HepG2 (cell line): Measurements from ENCODE around the gene NEIL3. TPM values are rescaled to one million over a fixed set of nuclear protein-coding genes. Genes with fewer than 3 reads are reported as not detected.
A peak's percentile ranks its signal among the peaks of the same experiment; 100 is the strongest.

Experiments used
- ATF7 ChIP-seq, 2 experiments: fragments of 450-650 bp in 1 of 2; sonication (generic) in 1 of 2; formaldehyde crosslinking in 1 of 2; IDR thresholded peaks; 2 replicates each; pipeline versions ENCODE4 v1.4.0 to v1.6.1; 2016 to 2020; ENCODE audit warnings: antibody characterized with exemption in 1 of 2, mild to moderate bottlenecking in 1 of 2, missing genetic modification reagents in 1 of 2
- CBX5 ChIP-seq: sonication (generic); formaldehyde crosslinking; IDR thresholded peaks from 2 replicates; pipeline ENCODE4 v1.4.0; 2020; ENCODE audit warnings: missing genetic modification reagents, borderline replicate concordance
- HOXA7 ChIP-seq: sonication (generic); formaldehyde crosslinking; IDR thresholded peaks from 2 replicates; pipeline ENCODE4 v1.8.1; 2022; ENCODE audit warnings: mild to moderate bottlenecking, missing genetic modification reagents, moderate library complexity
- KDM3A ChIP-seq: IDR thresholded peaks from 2 replicates; pipeline ENCODE4 v1.6.1; 2018; ENCODE audit warnings: low read depth, missing compliant biosample characterization
- KDM5A ChIP-seq: fragments of 200-600 bp; sonication (generic); IDR thresholded peaks from 2 replicates; pipeline ENCODE4 v1.7.0; 2018; ENCODE audit warnings: antibody characterized with exemption, mild to moderate bottlenecking, low read length, borderline replicate concordance
- KLF15 ChIP-seq: sonication (generic); formaldehyde crosslinking; IDR thresholded peaks from 2 replicates; pipeline ENCODE4 v1.8.1; 2023; ENCODE audit warnings: borderline replicate concordance, mild to moderate bottlenecking, inconsistent platforms, missing genetic modification reagents, mixed read lengths
- NCOA2 ChIP-seq: sonication (generic); formaldehyde crosslinking; IDR thresholded peaks from 2 replicates; pipeline ENCODE4 v1.8.0; 2022; ENCODE audit warnings: inconsistent platforms
- PAF1 ChIP-seq: IDR thresholded peaks from 2 replicates; pipeline ENCODE4 v1.6.1; 2016; ENCODE audit warnings: missing genetic modification reagents, missing compliant biosample characterization
- PTBP1 ChIP-seq: fragments of 200-400 bp; formaldehyde crosslinking; IDR thresholded peaks from 2 replicates; pipeline ENCODE4 v1.6.1; 2018; ENCODE audit warnings: low read length, low read depth; ENCODE audit not compliant: poor library complexity, severe bottlenecking
- SMC3 ChIP-seq: IDR thresholded peaks from 2 replicates; pipeline ENCODE4 v1.6.1; 2011; ENCODE audit warnings: low read length, improper control_type of control experiment
- STAG1 ChIP-seq: sonication (generic); formaldehyde crosslinking; IDR thresholded peaks from 2 replicates; pipeline ENCODE4 v1.4.0; 2020; ENCODE audit warnings: missing genetic modification reagents
- WIZ ChIP-seq: sonication (generic); formaldehyde crosslinking; IDR thresholded peaks from 2 replicates; pipeline ENCODE4 v1.5.1; 2020; ENCODE audit warnings: mild to moderate bottlenecking, missing genetic modification reagents
- YY1 ChIP-seq: IDR thresholded peaks from 2 replicates; pipeline ENCODE4 v1.6.1; 2011; ENCODE audit warnings: low read length, low read depth, moderate library complexity, mild to moderate bottlenecking; ENCODE audit not compliant: insufficient read depth, insufficient replicate concordance
- ZBTB38 ChIP-seq: sonication (generic); formaldehyde crosslinking; IDR thresholded peaks from 2 replicates; pipeline ENCODE4 v1.5.1; 2020; ENCODE audit warnings: mild to moderate bottlenecking, missing genetic modification reagents
- ZMYM4 ChIP-seq: sonication (generic); formaldehyde crosslinking; IDR thresholded peaks from 2 replicates; pipeline ENCODE4 v1.8.1; 2023; ENCODE audit warnings: mild to moderate bottlenecking, missing genetic modification reagents
- ZNF3 ChIP-seq: IDR thresholded peaks from 2 replicates; pipeline ENCODE4 v1.7.0; 2017; ENCODE audit warnings: inconsistent platforms
- ZNF33A ChIP-seq: sonication (generic); formaldehyde crosslinking; IDR thresholded peaks from 2 replicates; pipeline ENCODE4 v1.5.1; 2020; ENCODE audit warnings: missing genetic modification reagents, mild to moderate bottlenecking, moderate library complexity, borderline replicate concordance
- ZNF678 ChIP-seq: sonication (generic); formaldehyde crosslinking; IDR thresholded peaks from 2 replicates; pipeline ENCODE4 v1.4.0; 2020; ENCODE audit warnings: mild to moderate bottlenecking, missing genetic modification reagents
- ZNF772 ChIP-seq: sonication (generic); formaldehyde crosslinking; IDR thresholded peaks from 2 replicates; pipeline ENCODE4 v1.5.0; 2020; ENCODE audit warnings: mild to moderate bottlenecking, missing genetic modification reagents
- polyA plus RNA-seq, 8 experiments: library from polyadenylated mRNA; depleted of rRNA in 3 of 8; stranded (reverse) in 7 of 8; unstranded in 1 of 8; fragments of >200 nt; fragmentation: Illumina TruSeq in 4 of 8; extraction: Trizol in 4 of 8; gene quantifications; 2 replicates each; pipeline versions ENCODE4 v1.2.1 to v1.2.3, GENCODE V29; 2011 to 2016; ENCODE audit warnings: low read depth in 4 of 8, missing spikeins in 1 of 8, mixed read lengths in 1 of 8; ENCODE audit not compliant: insufficient read depth in 1 of 8
- total RNA-seq, 5 experiments: library from RNA; depleted of rRNA; stranded (reverse); fragments of >200 nt; fragmentation: Illumina TruSeq; extraction: Trizol; gene quantifications; 2 replicates each; pipeline ENCODE4 v1.2.3, GENCODE V29; 2016; ENCODE audit warnings: low read depth in 1 of 5
- TF ChIP-seq, protein P1 (sequence below): sonication (generic); formaldehyde crosslinking; IDR thresholded peaks from 2 replicates; pipeline ENCODE4 v1.5.1; 2020; ENCODE audit warnings: mild to moderate bottlenecking, missing genetic modification reagents, moderate library complexity
- TF ChIP-seq, protein P2 (sequence below): sonication (generic); formaldehyde crosslinking; IDR thresholded peaks from 2 replicates; pipeline ENCODE4 v1.5.1; 2020; ENCODE audit warnings: missing genetic modification reagents, mild to moderate bottlenecking, borderline replicate concordance
- TF ChIP-seq, protein P3 (sequence below): sonication (generic); formaldehyde crosslinking; IDR thresholded peaks from 2 replicates; pipeline ENCODE4 v1.9.0; 2021; ENCODE audit warnings: missing genetic modification reagents, borderline replicate concordance
- TF ChIP-seq, protein P4 (sequence below): sonication (generic); formaldehyde crosslinking; IDR thresholded peaks from 2 replicates; pipeline ENCODE4 v1.4.0; 2020; ENCODE audit warnings: missing genetic modification reagents

NEIL3 gene
- total and polyA plus RNA-seq, 2 of the 13 experiments (the other 11 are each of a cell fraction or from before 2014, with no cell fraction given) = 3.5 to 8.4 TPM

DNA sequence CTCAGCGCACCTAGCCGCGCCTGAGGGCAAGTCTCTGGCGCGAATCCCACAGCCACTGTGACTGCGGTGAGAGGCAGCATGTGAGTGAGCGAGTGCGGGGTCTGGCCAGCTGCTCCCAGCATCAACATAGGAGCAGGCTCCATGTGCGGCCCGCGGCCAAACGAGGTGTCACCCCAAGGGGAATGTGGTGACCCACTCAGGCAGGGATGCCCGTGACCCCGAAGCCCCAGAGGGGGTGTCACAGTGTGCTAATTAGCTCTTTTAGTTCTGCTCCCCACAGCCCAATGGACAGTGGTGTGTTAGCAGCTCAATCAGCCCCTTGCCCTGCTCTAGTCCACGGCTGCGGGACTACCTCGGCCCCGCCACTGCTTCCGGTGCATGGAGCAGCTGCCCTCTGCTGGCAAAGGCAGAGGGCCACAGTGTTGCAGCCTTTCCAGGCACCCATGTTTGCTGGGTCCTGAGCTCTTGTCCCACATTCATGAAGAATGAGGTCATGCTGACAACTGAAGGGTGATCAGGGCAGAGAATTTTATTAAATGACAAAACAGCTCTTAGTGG, 71.1 kb downstream of the NEIL3 start (continued):
- TF ChIP-seq, protein P1, sequence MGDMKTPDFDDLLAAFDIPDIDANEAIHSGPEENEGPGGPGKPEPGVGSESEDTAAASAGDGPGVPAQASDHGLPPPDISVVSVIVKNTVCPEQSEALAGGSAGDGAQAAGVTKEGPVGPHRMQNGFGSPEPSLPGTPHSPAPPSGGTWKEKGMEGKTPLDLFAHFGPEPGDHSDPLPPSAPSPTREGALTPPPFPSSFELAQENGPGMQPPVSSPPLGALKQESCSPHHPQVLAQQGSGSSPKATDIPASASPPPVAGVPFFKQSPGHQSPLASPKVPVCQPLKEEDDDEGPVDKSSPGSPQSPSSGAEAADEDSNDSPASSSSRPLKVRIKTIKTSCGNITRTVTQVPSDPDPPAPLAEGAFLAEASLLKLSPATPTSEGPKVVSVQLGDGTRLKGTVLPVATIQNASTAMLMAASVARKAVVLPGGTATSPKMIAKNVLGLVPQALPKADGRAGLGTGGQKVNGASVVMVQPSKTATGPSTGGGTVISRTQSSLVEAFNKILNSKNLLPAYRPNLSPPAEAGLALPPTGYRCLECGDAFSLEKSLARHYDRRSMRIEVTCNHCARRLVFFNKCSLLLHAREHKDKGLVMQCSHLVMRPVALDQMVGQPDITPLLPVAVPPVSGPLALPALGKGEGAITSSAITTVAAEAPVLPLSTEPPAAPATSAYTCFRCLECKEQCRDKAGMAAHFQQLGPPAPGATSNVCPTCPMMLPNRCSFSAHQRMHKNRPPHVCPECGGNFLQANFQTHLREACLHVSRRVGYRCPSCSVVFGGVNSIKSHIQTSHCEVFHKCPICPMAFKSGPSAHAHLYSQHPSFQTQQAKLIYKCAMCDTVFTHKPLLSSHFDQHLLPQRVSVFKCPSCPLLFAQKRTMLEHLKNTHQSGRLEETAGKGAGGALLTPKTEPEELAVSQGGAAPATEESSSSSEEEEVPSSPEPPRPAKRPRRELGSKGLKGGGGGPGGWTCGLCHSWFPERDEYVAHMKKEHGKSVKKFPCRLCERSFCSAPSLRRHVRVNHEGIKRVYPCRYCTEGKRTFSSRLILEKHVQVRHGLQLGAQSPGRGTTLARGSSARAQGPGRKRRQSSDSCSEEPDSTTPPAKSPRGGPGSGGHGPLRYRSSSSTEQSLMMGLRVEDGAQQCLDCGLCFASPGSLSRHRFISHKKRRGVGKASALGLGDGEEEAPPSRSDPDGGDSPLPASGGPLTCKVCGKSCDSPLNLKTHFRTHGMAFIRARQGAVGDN (CRISPR knock-in tag) = peak; percentile 50
- TF ChIP-seq KLF15 (CRISPR knock-in tag) = no peak
- TF ChIP-seq ZNF33A (CRISPR knock-in tag) = no peak
- peak; percentile 48 for TF ChIP-seq SMC3
- TF ChIP-seq ZNF3 (CRISPR knock-in tag) = no peak
- 0 out of 2 replicates have a peak, but pooled peaks have one; percentile 66 for TF ChIP-seq CBX5 (CRISPR knock-in tag)
- TF ChIP-seq ZNF678 = no peak
- peak; percentile 60 for TF ChIP-seq STAG1 (CRISPR knock-in tag)
- TF ChIP-seq KDM5A = no peak
- TF ChIP-seq ZMYM4 (CRISPR knock-in tag) = peak; percentile 48; the same call in 1 of the 2 replicates
- TF ChIP-seq, protein P2, sequence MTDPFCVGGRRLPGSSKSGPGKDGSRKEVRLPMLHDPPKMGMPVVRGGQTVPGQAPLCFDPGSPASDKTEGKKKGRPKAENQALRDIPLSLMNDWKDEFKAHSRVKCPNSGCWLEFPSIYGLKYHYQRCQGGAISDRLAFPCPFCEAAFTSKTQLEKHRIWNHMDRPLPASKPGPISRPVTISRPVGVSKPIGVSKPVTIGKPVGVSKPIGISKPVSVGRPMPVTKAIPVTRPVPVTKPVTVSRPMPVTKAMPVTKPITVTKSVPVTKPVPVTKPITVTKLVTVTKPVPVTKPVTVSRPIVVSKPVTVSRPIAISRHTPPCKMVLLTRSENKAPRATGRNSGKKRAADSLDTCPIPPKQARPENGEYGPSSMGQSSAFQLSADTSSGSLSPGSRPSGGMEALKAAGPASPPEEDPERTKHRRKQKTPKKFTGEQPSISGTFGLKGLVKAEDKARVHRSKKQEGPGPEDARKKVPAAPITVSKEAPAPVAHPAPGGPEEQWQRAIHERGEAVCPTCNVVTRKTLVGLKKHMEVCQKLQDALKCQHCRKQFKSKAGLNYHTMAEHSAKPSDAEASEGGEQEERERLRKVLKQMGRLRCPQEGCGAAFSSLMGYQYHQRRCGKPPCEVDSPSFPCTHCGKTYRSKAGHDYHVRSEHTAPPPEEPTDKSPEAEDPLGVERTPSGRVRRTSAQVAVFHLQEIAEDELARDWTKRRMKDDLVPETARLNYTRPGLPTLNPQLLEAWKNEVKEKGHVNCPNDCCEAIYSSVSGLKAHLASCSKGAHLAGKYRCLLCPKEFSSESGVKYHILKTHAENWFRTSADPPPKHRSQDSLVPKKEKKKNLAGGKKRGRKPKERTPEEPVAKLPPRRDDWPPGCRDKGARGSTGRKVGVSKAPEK = no peak
- TF ChIP-seq HOXA7 (CRISPR knock-in tag) = no peak
- no peak for TF ChIP-seq KDM3A (CRISPR knock-in tag)
- no peak for TF ChIP-seq PAF1 (CRISPR knock-in tag)
- TF ChIP-seq PTBP1 = no peak
- TF ChIP-seq, protein P3, sequence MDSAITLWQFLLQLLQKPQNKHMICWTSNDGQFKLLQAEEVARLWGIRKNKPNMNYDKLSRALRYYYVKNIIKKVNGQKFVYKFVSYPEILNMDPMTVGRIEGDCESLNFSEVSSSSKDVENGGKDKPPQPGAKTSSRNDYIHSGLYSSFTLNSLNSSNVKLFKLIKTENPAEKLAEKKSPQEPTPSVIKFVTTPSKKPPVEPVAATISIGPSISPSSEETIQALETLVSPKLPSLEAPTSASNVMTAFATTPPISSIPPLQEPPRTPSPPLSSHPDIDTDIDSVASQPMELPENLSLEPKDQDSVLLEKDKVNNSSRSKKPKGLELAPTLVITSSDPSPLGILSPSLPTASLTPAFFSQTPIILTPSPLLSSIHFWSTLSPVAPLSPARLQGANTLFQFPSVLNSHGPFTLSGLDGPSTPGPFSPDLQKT = no peak
- peak; percentile 51 for TF ChIP-seq YY1
- TF ChIP-seq NCOA2 (CRISPR knock-in tag) = no peak
- no peak for TF ChIP-seq ZNF772 (CRISPR knock-in tag)
- no peak for TF ChIP-seq WIZ (CRISPR knock-in tag)
- TF ChIP-seq, protein P4, sequence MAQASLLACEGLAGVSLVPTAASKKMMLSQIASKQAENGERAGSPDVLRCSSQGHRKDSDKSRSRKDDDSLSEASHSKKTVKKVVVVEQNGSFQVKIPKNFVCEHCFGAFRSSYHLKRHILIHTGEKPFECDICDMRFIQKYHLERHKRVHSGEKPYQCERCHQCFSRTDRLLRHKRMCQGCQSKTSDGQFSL (CRISPR knock-in tag) = no peak
- peak; percentile 23; the same call in 1 of the 2 replicates for TF ChIP-seq ATF7 (IDR thresholded peaks at IDR 0.05)
- TF ChIP-seq ATF7 (CRISPR knock-in tag; IDR thresholded peaks at IDR 0.05) = no peak
- TF ChIP-seq ZBTB38 (CRISPR knock-in tag) = no peak
